ENCODE measurements around the gene TOMM22.
"Not testable (repeated sequence)": the region's sequence is repeated elsewhere in the genome, so short reads cannot be mapped to it uniquely, and the experiment has no call there.

TOMM22 gene

GRCh38 chr22:38681582-38682335 lies at the start of gene TOMM22:
TSS of gene TOMM22 (plus strand) at chr22:38681957. CDS start at chr22:38681979, 22 bp downstream.
- DNase-seq (ENCODE audit: low spot score), result peak; percentile 91

- DNase-seq (ENCODE audit: low spot score), result no peak
Observed at GRCh38 chr22:38632528-38632927, 49.2 kb upstream of the TOMM22 start.

DNA sequence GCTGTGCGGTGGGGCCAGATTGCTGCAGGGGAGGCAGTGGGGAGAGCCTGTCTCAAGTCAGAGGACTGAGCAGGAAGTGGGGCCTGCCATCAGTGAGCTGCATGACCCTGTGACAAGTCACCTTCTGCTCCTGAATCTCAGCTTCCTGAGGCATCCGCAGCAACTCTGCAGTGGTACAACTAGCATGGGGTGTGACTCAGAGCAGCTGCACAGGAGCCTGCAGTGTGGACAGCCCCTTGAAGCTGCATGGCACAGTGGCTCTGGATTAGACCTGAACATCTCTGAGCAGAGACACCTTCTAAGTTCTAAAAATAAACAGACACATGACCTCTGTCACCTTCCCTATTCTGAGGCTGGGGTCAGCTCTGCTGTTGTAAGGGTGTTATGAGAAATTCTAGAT lies 43.5 kb upstream of the TOMM22 start:
- DNase-seq (ENCODE audit: low spot score), result no peak

- DNase-seq (ENCODE audit: low spot score), result no peak
Observed at GRCh38 chr22:38638728-38639127, 43.0 kb upstream of the TOMM22 start.

DNA sequence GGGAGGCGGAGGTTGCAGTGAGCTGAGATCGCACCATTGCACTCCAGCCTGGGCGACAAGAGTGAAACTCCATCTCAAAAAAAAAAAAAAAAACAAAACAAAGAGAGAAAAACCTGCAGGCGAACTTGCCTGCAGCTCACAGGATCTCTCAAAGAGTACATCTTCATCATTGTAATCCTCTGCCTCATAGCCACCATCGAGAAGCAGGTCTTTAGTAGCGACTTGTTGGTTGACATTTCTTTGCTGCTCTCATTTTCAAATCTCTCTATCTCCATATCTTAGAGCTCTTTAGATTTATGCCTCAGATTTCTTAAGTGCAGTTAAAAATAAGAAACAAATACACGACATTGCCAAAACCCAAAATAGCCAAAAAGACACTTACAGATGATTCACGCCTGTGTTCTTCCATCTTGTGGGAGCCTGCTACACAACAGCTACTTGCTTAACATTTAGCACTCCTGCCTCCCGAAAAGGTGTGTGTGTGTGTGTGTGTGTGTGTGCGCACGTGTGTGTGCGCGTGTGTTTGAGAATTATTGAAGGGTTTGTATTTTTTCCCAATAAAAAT lies 40.2 kb upstream of the TOMM22 start:
- no peak for DNase-seq (ENCODE audit: low spot score)

GRCh38 chr22:38644245-38644644 lies 37.5 kb upstream of the TOMM22 start:
- DNase-seq (ENCODE audit: low spot score), result not testable (repeated sequence)

- DNase-seq (ENCODE audit: low spot score), result no peak
Observed at GRCh38 chr22:38645430-38645829, 36.3 kb upstream of the TOMM22 start.

DNA sequence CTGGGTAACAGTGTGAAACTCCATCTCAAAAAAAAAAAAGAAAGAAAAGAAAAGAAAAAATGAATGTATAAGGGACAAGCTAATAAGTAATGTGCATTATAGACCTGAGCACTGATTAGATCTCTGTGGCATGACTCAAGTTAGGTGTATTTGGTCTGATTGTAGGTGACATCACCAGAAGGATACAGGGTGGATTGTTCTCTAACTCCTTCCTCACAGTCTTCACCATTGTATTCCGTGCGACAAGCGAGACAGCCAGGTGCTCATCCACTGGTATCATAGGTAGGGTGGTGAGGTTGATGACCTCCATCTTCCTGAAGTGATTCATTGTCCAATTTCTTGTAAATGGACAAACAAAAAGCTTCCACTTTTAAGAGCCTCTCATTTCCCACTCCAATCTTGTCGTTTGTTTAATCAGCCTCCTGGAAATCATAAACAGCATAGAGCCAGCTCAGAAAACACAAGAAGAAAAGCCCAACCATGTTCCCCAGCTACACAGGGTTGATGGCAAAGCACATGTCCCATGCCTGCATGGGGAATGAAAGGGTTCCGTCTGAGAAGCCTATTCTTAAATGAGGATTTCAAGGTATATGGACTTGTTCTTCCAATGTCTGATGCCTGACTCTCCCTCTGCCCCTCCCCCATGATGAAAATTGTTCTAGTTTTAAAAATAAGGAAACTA lies 31.8 kb upstream of the TOMM22 start:
- no peak for DNase-seq (ENCODE audit: low spot score)

GRCh38 chr22:38652859-38653258 lies 28.9 kb upstream of the TOMM22 start:
- DNase-seq (ENCODE audit: low spot score), result no peak

DNA sequence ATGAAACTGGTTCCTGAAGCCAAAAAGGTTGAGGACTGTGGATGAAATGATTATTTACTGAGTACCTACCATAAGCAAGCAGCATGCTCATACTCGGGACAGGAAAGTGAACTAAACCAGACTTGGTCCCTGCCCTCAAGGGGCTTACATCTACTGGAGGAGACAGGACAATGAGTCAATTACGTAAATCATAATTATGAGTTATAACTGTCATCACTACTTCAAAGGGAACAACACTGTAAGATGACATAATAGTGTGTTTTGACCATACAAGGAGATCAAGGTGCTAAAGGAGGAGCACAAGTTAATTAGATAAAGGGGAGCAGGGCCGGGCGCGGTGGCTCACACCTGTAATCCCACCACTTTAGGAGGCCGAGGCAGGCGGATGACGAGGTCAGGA lies 28.0 kb upstream of the TOMM22 start:
- no peak for DNase-seq (ENCODE audit: low spot score)

DNA sequence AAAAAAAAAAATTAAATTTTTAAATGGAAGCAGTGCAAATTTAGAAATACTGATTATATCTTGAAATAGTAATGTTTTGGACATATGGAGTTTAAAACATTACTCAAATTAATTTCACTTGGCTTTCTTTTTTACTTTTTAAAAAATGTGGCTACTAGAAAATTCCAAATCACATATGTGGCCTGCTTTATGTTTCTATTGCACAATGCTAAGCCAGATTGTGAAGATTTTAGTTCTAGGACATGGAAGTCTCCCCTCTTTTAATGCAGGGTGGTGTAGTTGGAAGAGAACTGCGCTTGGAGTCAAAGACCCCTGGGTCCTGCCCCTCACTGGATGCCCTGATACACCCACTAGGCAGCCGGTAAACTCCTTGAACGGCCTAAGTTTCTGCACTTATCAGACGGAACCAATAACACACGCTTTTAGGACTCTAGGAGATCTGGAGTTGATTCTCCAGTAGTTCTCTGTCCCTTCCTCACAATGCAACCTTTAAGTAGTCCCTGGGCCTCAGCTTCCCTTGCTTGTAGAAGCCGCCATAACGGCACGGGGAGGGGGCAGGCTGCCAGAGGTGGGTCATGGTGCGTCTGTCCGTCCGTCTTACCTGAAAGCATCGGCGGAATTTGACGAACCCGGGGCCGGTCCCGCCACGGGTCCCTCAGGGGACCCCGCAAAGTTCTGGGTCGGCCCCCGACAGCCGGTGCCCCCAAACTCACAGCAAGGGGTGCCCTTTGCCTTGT lies 26.1 kb upstream of the TOMM22 start:
- DNase-seq (ENCODE audit: low spot score), result no peak

GRCh38 chr22:38656256-38657044 lies 25.3 kb upstream of the TOMM22 start, which contains the start of the genes CBY1 and FAM227A:
TSS of gene CBY1 (plus strand) at chr22:38656638. CDS start at chr22:38668055, 11,417 bp downstream.
TSS of gene FAM227A (minus strand) at chr22:38656392. CDS start at chr22:38650168, 6,224 bp downstream.
- DNase-seq (ENCODE audit: low spot score), result peak; percentile 84

GRCh38 chr22:38657045-38657909 lies 24.5 kb upstream of the TOMM22 start:
- DNase-seq (ENCODE audit: low spot score), result peak; percentile 17

DNA sequence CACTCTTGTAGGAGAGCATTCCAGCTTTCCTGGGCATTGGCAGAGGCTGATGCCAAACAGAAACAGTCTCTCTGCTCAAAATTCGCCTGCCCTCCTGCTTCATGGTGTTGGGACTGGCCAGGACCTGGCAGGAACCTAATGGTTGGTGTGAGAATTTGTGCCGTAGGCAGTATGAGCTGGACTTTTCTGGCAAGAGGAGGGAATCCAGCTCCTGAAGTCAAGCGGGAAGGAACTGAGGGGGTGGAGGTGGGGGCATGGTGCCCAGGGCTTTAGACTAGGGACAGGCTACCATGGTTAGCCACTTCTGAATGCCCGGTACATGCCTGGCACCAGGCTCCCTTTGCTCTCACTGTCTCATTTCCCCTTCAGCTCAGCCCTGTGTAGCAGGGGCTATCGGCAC lies 6.9 kb upstream of the TOMM22 start:
- DNase-seq (ENCODE audit: low spot score), result no peak

GRCh38 chr22:38675833-38676232 lies 5.9 kb upstream of the TOMM22 start:
- no peak for DNase-seq (ENCODE audit: low spot score)

GRCh38 chr22:38684895-38685294 lies 3.1 kb downstream of the TOMM22 start:
- no peak for DNase-seq (ENCODE audit: low spot score)

DNA sequence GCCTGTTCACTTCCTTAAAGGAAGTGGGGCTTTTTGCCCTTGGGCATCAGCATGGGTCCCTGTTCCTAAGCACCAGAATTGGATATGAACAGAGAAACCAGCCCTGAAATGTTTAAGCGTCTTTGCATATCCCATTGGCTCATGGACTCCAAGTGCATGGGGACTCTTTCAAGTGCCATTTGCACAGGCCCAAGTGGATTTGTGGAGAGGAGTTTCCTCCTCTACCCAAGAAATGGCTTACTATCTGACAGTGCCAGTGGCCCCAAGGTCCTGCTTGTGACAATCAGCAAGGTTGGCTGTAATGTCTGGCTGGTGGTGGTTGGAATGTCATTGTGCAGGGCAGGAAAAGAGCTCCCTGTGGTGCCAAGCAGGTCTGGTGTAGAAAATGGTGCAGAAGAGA lies 4.0 kb downstream of the TOMM22 start:
- no peak for DNase-seq (ENCODE audit: low spot score)

- no peak for DNase-seq (ENCODE audit: low spot score)
Observed at GRCh38 chr22:38689651-38690050, 7.9 kb downstream of the TOMM22 start.

GRCh38 chr22:38694049-38694448 lies 12.3 kb downstream of the TOMM22 start:
- DNase-seq (ENCODE audit: low spot score), result no peak

- DNase-seq (ENCODE audit: low spot score), result no peak
Observed at GRCh38 chr22:38694940-38695339, 13.2 kb downstream of the TOMM22 start.

Data from hematopoietic multipotent progenitor cell treated with erythropoietin and hydrocortisone succinate and interleukin-3 and kit ligand, for 17 days (in vitro differentiated cells).